ENCODE results near the gene TM4SF20.

GRCh38 chr2:227340106-227340505 lies 39.0 kb downstream of the TM4SF20 start:
- TF ChIP-seq CTCF (conservative IDR thresholded peaks at IDR 0.05; ENCODE audit: low read length): no peak
- no peak for TF ChIP-seq EZH2phosphoT487 (IDR thresholded peaks at IDR 0.05; ENCODE audit: borderline replicate concordance, low read depth, low read length)

Data from OCI-LY7 (cell line).